ENCODE data around the gene CCDC69.
"Not testable (repeated sequence)": the region's sequence is repeated elsewhere in the genome, so short reads cannot be mapped to it uniquely, and the experiment has no call there.

Gene CCDC69

GRCh38 chr5:151244206-151244605 lies 20.3 kb upstream of the CCDC69 start:
- DNase-seq, result no peak

GRCh38 chr5:151243564-151243963 lies 19.7 kb upstream of the CCDC69 start:
- DNase-seq, result no peak

- no peak for DNase-seq
Measured at GRCh38 chr5:151243127-151243526, 19.2 kb upstream of the CCDC69 start.

DNA sequence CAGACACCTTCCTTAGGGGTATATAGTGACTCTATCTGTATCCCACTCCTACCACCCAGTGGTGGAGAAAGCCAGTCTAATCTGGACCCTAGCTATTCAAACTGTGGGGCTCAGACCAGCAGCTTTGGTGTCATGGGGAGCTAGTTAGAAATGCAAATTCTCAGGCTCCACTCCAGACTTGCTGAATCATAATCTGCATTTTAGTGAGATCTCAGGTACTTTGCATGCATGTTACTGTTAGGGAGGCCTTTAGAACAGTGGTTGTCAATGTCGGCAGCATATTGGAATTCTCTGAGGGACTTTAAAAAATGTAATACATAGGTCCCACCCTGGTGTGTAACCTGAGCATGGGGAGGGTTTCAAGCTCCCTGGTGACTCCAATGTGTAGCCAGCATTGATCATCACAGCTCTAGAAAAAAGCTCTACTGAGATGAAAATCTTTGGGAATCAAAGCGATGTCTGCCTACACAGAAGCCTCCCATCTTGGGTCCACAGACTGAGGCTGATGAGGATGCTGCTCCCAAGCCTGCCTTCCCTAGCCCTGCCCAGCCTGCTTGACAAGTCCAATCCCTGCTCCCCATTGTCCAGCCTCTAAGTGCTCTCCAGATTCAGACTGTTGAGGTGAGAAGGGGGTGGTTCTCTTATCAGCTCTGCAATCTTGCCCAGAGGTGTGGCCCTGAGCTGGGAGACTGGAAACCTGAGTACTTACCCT lies 17.2 kb upstream of the CCDC69 start:
- no peak for DNase-seq

DNA sequence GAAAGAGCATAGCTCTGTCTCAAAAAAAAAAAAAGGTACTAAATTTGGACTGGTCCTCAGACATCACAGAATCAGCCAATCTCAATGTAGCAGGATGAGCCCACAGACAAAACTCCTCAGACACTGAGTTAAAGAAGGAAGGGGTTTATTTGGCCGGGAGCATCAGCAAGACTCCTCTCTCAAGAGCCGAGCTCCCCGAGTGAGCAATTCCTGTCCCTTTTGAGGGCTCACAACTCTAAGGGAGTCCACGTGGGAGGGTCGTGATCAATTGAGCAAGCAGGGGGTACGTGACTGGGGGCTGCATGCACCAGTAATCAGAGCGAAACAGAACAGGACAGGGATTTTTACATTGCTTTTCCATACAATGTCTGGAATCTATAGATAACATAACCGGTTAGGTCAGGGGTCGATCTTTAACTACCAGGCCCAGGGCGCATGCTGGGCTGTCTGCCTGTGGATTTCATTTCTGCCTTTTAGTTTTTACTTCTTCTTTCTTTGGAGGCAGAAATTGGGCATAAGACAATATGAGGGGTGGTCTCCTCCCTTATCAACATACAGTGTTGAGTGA lies 16.5 kb upstream of the CCDC69 start:
- DNase-seq, result not testable (repeated sequence)

- no peak for DNase-seq
Measured at GRCh38 chr5:151239237-151239861, 15.5 kb upstream of the CCDC69 start.

DNA sequence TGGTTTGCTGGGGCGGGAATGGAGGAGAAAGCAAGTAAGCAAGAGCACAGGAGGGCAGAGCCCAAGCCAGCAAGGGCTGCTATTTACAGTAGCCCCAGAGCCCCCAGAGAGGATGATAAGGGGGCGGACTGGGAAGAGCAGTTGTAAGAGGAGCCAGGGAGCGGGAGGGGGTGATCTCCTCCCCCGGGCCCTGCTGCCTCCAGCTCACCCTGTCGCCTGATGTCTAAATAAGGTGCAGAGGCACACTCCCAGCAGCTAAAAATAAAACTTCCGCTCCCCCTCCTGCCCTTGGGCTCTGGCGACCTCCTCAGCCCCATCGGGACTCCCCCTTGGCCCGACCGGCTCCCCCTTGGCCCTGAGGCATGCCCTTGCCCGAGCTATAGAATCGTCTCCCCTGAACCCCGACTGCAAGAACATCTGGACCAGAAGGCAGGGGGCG lies 14.4 kb upstream of the CCDC69 start:
- DNase-seq, result no peak

GRCh38 chr5:151237685-151238084 lies 13.8 kb upstream of the CCDC69 start:
- no peak for DNase-seq

DNA sequence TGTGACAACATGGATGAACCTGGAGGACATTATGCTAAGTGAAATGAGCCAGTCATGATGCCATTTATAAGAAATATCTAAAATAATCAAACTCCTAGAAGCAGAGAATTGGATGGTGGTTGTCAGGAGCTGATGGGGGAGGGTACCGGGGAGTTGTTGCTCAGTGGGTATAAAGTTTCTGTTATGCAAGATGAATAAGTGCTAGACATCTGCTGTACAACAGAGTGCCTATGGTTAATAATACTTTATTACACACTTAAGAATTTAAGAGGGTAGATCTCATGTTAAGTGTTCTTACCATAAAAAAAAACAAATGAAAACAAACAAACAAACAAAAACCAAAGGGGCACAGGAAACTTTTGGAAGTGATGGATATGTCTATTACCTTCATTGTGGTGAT lies 13.0 kb upstream of the CCDC69 start:
- DNase-seq, result no peak

- not testable (repeated sequence) for DNase-seq
Measured at GRCh38 chr5:151235239-151235571, 11.3 kb upstream of the CCDC69 start.

GRCh38 chr5:151234476-151235238 lies 10.8 kb upstream of the CCDC69 start:
- no peak for DNase-seq

DNA sequence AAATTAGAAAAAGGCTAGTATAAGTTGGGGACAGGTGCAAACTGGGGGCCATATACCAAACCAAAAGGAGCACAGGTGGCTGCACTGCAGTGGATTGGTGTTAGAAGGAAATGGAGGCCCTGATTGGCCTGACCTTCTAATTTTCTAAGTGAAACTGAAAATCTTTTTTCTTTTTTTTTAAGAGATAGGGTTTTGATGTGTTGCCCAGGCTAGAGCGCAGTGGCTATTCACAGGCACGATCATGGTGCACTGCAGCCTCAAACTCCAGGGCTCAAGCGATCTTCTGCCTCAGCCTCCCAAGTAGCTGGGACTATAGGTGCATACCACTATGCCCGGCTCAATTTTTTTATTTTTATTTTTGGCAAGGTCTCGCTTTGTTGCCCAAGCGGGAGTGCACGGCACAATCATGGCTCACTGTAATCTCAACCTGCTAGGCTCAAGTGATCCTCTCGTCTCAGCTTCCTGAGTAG lies 9.8 kb upstream of the CCDC69 start:
- DNase-seq, result no peak

DNA sequence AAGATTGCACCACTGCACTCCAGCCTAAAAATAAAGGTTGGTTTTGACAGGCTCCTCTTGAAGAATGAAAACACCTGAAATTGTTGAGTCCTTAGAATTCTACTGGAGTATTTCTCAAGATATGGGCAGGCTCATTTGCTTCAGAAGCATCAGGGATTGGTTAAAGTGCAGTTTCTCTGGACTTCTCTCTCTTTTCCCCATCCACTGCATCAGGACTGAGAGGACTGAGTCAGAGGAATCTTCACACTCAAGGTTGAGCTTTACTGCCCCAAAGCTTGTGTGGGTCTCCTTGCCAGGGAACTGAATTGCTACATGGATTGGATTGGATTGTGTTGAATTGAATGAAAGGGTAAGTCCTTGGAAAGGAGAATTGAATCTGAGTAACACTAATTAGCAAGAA lies 7.5 kb upstream of the CCDC69 start:
- no peak for DNase-seq

DNA sequence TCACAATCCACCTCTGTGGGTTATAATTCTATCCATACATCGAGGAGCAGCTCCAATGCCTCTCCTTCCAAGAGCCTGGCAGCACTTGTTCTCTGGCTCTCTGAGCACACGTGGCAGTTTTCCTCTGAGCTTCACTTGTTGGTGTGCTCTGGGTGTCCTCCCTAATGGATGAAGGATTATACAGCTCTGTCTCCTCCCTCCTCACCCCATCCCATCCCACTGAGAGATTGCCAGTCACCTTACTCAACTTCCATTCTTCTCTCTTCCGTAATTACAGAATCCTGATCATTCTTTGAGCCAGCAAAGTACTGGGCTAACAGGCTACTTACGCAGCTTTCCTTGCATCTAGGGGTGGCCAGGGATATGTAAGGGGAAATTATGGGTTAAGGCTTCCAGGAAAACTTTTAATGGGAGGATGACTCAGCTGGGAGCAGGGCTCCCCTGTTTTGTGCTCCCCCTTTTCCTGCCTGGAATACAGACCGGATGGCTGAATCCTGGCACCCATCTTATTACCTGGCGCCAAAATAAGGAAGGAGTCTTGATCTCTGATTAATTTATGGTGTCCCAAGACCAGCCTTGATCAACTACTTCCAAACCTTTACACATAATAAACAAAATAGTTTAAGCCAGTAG lies 6.3 kb upstream of the CCDC69 start:
- DNase-seq, result no peak

DNA sequence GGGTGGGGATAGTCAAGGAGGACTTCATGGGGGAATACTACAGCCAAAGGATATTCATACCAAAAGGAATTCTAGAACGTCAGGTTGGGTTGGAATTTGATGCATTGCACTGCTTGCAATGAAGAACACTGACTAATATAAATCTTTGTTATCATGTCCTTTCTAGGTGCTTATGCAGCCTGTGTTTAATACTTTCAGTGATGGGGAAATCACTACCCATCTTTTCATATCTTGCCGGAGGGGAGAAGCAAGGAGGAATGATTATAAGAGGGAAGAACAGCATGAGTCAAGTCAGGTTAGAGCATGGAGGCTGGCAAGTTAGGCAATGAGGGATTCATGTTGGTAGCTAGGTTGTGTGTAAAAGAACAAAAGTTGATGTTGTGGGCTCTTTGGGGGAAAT lies 5.1 kb upstream of the CCDC69 start:
- DNase-seq, result no peak

- no peak for DNase-seq
Measured at GRCh38 chr5:151227918-151228447, 4.1 kb upstream of the CCDC69 start.

GRCh38 chr5:151225475-151225874 lies 1.6 kb upstream of the CCDC69 start:
- no peak for DNase-seq

DNA sequence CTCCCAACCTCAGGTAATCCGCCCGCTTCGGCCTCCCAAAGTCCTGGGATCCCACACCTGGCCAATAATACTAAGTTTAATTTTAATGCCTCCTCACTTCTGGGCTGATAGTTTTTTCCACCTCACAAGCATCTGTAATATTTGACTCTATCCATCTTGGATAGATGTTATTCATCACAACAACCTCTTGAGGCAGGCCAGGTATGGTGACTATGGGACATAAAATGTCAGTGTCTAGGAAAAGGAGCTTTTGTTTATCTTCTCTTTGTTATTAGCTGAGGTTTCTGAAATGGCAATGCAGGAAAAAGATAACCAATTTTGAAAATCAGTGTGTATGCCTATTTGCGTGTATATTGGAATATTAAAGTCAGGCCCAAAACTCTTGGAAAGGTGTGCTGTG lies 1.2 kb upstream of the CCDC69 start:
- DNase-seq, result no peak

DNA sequence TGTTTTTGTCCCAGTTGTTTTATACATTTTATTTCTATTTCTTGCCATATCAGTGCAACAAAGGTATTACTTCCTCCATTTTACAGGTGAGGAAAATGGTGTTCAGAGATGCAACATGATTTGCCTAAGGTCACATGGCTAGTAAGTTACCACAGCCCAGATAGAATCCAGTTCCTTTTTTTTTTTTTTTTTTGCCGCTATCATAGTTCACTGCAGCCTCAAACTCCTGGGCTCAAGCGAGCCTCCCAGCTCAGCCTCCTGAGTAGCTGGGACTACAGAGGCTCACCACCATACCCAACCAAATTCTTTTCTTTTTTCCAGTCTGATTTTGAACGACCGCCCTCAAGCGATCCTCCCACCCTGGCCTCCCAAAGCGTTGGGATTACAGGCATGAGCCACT lies 480 bp upstream of the CCDC69 start:
- no peak for DNase-seq

DNA sequence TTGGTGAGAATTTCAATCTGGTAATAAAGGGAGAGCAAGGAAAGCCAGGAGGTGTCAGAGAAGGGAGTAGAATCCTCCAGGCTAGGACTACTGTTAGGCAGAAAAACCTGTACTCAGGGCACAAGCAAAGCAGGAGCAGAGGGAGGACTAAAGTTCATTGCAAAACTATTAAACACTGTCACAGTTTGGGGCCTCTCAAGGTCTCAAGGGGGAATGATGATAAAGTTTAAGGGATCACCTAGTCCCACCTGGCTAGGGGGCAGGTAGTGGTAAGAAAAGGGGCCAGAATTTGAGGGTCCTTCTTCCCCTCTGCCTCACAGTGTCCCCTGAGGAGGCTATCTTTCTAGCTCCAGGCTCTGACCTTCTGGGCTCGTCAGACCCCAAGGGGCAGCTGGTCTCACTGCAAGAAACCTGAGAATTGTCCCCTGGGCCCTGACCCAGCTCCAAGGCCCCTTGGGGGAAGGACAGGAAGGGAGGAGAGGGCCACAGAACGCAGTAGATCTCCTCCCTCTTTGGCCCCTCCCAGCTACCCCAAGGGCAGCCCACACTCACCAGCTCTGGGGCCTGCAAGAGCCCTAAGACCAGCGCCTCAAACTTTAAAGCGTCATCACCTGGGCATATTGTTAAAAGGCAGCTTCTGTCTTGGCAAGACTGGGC lies 974 bp downstream of the CCDC69 start:
- no peak for DNase-seq

DNA sequence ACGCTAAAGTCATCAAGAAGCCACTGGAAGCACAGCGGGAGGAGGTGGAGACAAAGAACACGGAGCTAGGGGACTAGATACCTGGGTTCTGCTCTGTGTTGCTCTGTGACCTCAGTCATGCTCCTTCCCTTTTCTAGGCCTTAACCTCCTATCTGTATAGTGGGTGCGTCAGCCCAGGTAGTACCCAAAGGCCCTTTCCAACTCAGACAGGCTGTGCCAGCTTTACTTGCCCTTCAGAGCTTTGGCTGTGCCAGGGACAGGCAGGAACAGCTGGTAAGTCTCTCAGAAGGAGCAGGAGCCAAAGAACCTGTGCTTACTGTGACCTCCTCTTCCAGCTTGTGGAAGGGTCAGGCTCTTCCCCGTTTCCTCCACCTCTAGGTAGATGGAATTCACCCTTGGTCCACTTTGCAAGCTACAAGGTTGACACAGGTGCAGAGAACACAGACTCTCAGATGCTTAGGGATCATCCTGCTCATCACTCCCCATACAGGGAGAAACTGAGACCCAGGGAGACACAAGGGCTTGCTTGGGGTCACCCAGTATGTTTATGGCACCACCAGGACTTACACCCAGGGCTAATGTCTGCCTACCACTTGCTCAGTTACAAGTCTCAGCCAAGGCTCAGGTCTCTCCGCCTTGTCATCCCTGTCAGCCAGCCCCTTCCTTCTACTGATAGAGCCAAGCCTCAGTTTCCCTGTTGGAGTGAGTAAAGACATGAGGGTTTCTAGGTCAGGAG lies 1.7 kb downstream of the CCDC69 start:
- no peak for DNase-seq

DNA sequence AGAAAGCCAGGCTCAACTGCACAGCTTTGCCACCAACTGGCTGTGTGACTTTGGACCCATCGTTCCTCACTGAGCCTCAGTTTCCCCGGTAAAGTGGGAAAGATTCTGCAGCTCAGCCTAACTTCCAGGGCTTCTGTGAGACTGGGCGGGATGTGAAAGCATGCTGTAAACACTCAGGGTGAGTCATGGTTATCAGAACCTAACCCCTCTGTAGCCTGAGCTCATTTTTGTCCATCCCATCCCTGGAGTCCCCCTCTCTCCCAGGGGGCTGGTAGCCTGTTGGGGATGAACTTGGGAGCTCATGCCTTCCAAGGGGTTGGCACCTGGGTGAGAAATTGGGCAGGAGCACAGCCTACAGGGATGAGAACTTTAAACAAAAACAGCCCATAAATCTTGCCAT lies 2.3 kb downstream of the CCDC69 start:
- no peak for DNase-seq
